Articular chondrocyte of knee joint (primary cell): ENCODE results near the gene AKAP9. TPM values are rescaled to one million over a fixed set of nuclear protein-coding genes. Genes with fewer than 3 reads are reported as not detected.

Source experiments
- total RNA-seq: library from RNA; depleted of rRNA; stranded (reverse); fragments of >200 nt; gene quantifications from 2 replicates; pipeline ENCODE4 v1.2.3, GENCODE V29; 2012

Gene AKAP9
- 61.0 and 72.4 TPM in 2 replicates for total RNA-seq

DNA sequence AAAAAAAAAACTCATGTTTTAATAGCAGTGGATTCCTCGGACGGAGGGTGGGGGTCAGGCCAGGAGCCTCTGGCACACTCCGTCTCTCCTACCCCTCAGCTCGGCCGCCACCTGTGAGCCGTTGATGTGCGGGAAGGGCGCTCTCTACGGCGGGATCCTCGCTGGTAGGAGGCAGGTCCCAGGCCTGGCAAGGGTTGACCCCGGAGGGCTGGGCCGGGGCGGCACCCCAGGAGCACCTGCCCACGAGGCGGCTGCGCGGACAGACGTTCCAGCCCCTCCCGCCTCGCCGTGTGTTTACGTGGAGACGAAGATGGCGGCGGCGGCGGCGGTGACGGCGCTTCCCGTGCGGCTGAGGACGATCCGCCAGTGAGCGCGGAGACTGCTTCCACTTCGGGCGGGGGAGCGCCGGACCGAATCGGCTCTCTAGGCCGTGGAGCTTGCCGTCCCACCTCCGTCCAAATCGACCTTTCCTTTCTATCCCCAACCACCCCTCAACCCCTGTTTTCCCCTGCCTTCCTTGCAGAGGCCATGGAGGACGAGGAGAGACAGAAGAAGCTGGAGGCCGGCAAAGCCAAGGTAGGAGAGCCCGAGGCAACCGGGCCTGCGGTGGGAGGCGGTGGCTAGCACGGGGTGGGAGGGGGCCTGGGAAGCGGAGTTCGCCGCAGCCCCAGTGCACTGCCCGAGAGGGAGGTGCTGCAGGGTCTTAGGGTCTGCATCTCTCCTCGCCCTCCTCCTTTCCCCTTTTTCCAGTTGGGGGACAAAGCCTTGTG is at the start of gene AKAP9:
Gene AKAP9, plus strand, starts transcription at position 291 of the 770 bp plus-strand sequence. Its CDS starts 238 bp downstream, at position 529.

DNA sequence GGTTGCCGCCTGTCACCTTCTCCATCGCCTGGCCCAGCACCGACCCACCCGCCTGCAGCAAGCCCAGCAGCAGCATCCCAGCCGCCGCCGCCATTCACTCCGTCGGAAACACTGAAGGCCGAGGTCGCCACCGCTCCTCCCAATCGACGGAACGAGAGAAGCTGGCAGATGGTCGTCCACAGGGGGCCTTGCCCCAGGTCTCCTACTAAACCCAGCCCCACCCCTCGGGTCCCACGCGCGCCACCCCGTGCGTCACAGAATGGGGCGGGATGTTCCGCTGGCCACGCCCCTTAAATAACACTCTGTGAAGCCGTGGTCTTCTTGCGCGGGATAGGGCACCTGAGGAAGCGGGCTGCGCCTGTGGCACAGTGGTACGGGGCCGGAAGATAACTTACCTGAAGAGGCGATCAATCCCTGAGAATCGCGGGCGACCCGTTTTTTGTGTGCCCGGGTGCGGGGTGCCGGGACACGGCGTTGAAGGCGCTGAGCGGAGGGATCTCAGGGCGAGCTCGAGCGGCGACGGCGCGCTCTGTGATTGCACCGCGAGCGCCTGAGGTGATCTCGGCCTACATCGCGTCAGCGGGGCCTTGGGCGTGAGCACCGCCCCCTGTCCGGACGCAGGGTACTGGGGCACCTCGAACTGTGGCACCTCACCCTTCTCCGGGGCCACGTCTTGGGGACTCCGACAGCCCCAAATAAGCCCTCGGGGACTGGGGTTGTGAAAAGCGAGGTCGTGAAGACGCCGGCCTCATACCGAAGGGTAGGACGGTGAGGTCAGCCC is 193.8 kb downstream of the AKAP9 start, which contains the start of gene CYP51A1:
Gene CYP51A1, minus strand, starts transcription at position 207 of the 781 bp plus-strand sequence. Its CDS starts 113 bp downstream, at position 94.

Other genes starting within 250 kb of the AKAP9 start
- gene MTERF1, start 60.2 kb upstream of the AKAP9 start, total RNA-seq: 17.1 and 17.5 TPM in 2 replicates
- 162 and 202 TPM in 2 replicates for gene CYP51A1, start 193.6 kb downstream of the AKAP9 start, total RNA-seq
- 0.43 and 0.65 TPM in 2 replicates for gene LRRD1, start 238.3 kb downstream of the AKAP9 start, total RNA-seq